A549 treated with GW870086 at 1 μM for 4 hours (cell line): ENCODE measurements around the gene RIMOC1. TPM values are rescaled to one million over a fixed set of nuclear protein-coding genes. Genes with fewer than 3 reads are reported as not detected.

Source experiments
- total RNA-seq: library from RNA; stranded (reverse); fragments of 200-300 nt; extraction: Qiagen RNA extraction; gene quantifications from 5 replicates; pipeline ENCODE4 v1.2.3, GENCODE V29; 2022; ENCODE audit warnings: low read depth

The RIMOC1 gene, protein sequence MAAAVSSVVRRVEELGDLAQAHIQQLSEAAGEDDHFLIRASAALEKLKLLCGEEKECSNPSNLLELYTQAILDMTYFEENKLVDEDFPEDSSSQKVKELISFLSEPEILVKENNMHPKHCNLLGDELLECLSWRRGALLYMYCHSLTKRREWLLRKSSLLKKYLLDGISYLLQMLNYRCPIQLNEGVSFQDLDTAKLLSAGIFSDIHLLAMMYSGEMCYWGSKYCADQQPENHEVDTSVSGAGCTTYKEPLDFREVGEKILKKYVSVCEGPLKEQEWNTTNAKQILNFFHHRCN
- total RNA-seq, result 8.4 to 12.3 TPM (median 10.5 TPM) in 5 replicates

DNA sequence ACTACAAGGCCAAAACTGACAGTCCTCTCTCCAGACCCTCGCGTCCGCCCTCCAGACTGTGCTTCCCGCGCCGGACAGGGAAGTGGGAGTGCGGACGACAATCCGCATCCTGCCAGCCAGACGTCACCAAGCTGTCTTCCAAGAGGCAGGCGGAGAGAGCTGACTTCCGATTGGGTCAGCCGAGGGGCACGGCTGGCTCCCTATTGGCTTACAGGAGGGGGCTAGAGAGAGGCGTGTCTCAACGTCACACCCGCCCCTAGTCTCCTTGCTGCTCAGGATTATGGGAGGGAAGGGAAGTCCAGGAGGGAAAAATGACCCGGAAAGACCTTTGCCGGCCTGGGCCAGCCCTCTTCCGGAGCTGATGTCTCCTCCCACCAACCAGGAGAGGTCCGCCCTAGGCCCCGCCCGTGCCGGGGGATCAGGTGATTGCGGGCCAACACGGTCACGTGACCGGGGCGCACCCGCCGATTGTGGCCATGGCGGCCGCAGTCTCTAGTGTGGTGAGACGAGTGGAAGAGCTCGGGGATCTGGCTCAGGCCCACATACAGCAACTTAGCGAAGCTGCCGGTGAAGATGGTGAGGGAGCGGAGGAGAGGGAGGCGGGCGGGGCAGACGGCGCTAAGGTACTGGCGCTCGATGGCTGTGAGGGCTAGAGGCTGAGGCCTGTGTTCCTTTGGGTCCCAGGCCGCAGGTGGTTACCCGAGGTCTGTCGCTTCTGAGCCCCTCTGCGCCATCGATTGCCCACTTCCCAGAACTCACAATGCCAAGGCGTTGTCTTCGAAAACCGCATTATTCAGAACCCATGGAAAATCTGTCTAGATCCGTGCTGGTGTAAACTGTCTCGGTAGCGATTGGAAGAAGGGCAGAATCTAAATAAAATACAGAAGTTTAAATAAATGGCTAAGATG lies at the start of gene RIMOC1:
Gene RIMOC1, plus strand, starts transcription at position 453 of the 908 bp plus-strand sequence. Its CDS starts 24 bp downstream, at position 477.

DNA sequence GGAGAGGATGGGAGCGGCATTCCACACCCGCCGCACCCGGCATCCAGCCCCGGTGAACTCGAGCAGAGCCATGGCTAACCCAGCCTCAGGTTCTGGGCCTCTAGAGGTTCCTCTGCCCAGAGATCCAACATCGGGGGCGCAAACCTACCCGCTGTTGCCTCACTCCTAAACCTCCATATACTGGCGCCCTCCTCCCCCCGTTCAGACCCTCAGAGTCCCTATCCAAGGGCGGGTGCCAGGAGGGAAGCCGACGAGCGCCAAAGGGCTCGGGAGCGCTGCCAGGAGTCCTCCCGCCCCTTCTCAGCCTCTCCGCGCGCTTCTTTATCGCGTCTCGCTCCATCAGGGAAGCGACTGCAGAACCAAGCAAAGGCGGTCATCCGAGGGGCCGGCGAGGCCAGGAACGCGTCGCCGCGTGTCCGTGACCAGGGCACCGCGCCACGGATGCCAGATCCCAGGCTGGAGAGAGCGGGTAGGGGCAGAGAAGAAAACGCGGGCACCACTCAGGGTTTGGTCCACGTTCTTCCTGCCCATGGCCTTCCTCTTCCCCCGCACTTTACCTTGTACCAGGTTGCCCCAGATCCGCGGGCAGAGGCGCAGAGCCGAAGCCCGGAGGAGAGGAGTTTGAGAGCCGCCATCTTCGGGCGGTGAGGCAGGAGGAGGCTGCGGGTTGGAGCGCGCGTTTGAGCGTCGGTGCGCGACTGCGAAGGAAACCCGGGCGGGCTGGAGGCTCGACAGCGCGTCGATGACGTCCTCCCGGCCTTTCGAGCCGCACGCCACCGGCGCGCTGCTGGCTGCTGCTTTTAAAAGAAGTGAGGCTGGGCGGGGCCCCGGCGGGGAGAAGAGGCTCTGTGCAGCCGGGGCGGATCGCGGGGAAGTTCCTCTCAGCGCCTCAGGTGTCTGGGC lies 34.2 kb upstream of the RIMOC1 start, which contains the start of gene OXCT1:
Gene OXCT1, minus strand, starts transcription at position 702 of the 903 bp plus-strand sequence. Its CDS starts 67 bp downstream, at position 635.

GRCh38 chr5:41924872-41925554 lies 20.9 kb downstream of the RIMOC1 start, which contains the start of gene FBXO4:
FBXO4 (plus strand) TSS chr5:41925281; CDS start chr5:41925310, 29 bp downstream.

Other genes starting within 250 kb of the RIMOC1 start
- gene OXCT1, start 33.9 kb upstream of the RIMOC1 start, total RNA-seq, result 1.8 to 4.0 TPM (median 2.6 TPM) in 5 replicates
- 5.8 to 9.0 TPM (median 7.5 TPM) in 5 replicates for gene FBXO4, start 20.9 kb downstream of the RIMOC1 start, total RNA-seq